ENCODE results near the gene TBC1D22A.

The TBC1D22A gene

GRCh38 chr22:46963672-46964545, 201.5 kb downstream of the TBC1D22A start:
- DNase-seq, result no peak

DNA sequence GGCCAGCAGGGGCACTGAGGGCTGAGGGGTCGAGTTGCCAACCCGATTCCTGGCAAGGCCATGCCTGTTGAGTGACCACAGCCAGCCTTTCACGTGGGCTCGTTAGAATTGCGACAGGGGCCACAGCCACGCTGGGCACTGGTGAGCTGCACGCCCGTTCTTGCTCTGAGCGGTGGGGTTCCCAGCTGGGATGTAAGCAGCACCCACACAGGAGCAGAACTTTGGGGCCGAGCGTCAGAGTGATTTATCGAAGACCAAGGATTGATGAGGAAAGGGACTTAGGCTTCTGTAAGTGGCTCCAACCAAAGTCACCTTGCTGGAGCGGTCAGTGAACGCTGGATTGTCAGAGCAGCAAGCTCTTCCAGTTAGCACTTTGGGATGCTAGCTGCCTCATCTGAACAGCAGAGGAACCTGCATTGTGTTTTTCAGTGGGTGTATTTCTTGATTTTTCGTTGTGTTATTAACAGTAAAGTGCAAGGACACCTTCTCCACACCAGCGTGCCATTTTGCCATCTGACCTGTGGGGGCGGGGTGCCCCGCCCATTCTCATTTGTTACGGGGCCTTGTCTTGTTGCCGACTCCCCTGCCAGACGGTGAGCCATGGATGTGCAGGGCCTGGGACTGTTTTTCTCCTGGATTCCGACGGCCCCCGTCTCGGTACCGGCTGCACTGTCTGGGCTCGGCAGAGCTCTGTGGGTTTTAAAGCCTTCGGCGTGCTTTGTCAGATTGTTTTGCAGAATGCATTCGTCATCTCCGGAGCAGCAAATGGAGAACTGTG, 202.5 kb downstream of the TBC1D22A start:
- DNase-seq, result no peak

DNA sequence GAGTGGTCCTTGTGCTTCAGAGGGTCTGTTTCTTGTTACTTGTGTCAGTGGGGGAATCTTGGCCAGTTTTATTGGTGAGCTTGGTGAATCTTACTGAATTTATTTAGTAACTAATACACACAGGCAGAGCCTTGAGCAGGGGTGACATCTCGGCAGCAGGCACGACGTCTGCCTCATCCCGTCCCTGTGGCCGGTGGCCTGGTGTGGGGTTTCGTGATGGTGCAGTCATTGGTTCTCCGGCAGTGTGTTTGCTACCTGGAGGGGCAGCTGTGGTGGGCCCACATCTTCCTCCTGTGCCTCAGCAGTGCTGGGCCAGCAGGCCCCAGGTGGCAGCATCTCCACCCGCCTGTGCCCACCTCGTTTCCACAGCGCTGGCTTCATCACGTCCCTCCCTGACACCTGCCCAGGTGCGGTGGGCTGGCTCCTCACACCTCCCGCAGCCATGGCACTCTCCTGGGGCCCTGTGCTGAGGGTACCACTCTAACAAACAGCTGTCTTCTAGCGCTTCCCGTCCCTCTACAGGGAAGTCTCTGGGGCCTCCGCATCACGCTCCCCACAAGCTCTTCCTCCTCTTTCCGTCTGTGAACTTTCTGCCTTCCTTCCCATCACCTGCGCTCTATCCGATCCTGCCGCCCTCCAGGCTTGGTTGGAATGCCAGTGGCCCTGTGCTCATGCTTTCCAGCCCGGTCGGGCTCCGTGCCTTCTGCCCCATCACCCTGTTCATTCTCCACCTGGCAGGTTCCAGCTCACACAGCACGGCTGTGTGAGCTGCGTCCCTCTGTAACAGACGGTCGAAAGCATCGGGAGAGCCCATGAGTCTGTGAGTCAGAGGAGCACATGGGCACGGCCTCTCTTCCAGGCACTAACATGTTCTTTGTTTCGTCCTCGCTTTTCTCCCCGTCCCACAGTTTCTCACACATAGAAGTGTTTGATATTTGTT, 203.4 kb downstream of the TBC1D22A start:
- DNase-seq, result peak; percentile 24

DNA sequence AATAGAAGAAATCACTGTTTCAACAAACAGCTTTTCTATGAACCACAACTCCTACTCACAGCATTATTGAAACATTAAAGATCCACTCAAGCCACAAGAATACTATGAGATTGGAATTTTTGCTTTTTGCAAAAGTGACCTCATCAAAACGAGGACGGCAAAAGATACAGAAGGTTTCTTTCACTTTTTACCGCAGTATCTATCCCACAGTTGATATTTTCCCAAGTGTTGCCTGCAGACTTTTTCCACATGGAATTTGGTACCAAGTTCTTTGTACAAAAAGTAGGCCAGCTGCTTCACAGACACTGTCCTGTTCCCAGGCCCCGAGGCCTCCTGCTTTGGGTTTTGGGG, 204.0 kb downstream of the TBC1D22A start:
- DNase-seq, result peak; percentile 20

GRCh38 chr22:46966846-46967245, 204.4 kb downstream of the TBC1D22A start:
- no peak for DNase-seq

GRCh38 chr22:46967445-46968358, 205.3 kb downstream of the TBC1D22A start:
- no peak for DNase-seq

GRCh38 chr22:46968359-46968740, 205.9 kb downstream of the TBC1D22A start:
- DNase-seq, result no peak

DNA sequence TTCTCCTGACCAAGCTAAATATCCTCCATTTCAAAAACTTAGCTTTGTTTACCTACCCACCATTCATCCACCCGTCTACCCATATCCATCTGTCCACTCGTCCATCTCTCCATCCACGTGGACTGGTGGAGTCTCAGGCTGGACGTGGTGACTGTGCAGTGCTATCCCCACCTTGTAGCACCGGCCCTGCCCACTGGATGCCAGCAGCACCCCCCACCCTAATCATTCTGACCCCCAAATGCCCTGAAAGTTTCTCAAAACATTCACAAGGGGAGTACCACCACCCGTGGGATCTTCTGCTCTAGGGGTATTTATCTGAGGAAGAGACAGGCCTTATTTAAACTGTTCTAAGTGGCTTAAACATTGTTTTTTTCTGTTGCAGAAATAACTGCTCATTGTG, 206.4 kb downstream of the TBC1D22A start:
- no peak for DNase-seq

DNA sequence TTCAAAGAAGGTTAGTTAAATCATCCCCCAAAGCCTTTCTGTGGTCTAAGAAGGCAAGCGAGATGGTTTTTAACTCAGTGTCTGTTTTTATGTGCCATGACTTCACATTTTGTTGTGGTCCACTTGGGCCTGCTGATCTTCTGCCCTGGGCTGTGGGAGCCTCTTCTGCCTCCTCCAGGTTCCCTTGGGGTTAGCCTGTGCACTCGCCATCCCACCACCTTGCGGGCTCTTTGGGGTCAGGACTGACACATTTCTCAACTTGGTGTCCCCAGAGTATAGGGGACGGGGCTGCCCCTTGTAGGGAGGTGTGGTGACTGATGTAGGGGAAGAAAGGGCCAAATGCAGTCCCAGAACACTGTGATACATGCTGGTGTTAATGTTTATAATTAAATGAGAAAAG, 207.0 kb downstream of the TBC1D22A start:
- no peak for DNase-seq

GRCh38 chr22:46969961-46970360, 207.5 kb downstream of the TBC1D22A start:
- no peak for DNase-seq

GRCh38 chr22:46970411-46971098, 208.1 kb downstream of the TBC1D22A start:
- DNase-seq, result no peak

DNA sequence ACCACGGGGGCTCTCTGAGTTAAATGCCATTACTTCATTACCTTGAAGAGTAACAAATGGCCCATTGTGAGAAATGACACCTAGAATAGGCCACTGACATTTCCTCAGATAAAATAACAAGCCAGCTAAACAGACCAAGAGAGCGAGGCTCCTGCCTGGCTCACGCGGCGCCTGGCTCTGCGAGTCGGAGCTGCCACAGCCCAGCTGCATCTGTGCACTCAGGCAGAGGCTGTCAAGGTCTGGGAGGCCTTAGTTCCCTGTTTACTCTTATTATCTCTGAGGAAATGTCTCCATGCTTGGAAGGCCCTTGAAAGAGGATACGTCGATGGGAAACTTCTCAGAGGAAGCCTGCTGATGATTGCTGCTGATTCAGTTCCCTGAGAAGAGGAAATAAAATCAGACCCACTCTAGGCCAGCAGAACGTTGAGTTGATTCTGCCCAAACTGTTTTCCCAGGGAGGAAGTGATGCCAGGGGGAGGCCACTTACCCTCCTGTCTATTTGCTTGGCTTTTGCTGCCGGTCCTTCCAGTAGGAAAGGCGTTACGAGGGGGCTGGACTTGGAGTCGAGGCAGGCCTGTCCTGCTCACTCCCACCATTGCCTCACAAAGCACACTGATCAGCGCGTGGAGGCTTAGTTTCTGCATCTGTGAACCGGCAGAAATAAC, 208.8 kb downstream of the TBC1D22A start:
- no peak for DNase-seq

DNA sequence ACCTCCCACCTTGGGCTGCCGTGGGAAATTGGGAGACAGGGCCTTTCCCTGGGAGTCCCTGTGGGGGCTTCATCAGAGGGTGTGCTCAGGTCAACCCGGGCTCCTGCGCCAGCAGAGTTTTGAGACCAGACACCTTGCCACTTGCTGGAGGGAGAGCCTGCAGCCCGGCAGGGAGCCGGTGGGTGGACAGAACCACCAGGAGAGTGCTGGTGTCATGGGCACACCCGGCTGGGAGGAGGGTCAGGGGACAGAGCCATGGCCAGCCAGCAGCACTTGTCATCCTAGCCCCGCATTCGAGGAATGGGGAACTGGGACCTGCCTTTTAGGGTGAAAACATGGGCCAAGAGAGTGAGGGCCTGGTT, 209.3 kb downstream of the TBC1D22A start:
- no peak for DNase-seq

- no peak for DNase-seq
Measured at GRCh38 chr22:46972256-46972655, 209.8 kb downstream of the TBC1D22A start.

GRCh38 chr22:46972901-46973831, 210.7 kb downstream of the TBC1D22A start:
- no peak for DNase-seq

GRCh38 chr22:46974077-46974476, 211.6 kb downstream of the TBC1D22A start:
- no peak for DNase-seq

DNA sequence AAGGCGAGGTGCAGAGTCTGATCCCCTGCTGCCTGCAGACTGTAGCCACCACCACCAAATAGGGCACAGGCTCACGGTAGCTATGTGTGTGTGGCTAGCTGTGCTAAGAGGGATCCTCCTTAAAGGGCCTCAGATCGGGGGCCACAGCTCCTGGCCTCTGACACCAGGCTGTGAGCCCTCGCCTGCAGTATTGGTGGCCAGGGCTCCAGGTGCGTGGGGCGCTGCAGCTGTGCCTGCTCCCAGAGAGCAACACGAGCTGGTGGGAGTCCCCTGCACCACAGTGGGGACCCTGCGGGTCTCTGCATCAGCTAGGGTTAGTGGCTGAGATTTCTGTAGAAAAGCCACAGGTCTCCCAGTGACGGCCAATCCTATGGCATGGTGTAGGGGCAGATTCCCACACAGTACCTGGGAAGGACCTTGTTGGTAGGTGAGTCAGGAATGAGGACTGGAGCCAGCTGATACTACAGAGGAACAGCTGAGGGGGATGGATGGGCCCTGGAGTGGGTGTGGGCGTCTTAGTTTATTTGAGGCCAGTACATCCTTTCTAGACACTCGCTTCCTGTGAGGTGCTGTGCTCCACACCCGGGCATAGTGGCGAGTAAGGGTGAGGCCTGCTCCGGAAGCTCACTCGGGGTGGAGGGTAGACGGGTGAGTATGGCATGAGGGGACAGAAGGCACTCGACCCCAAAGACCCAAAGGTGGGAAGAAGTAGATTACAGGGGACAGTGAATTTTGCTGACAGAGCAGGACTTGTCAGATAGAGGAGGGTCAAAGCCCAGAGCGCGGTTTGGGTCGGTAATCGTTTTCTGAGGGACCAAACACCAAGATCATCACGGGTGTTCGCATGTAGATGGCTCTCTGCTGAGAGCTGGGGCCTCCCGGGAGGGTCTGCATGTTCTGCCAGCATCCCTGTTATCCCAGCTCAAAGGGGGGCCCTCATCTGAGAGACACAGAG, 212.5 kb downstream of the TBC1D22A start:
- no peak for DNase-seq

- DNase-seq, result no peak
Measured at GRCh38 chr22:46976143-46976542, 213.7 kb downstream of the TBC1D22A start.
